HK-2 (cell line): ENCODE results near the gene GPT2.

ENCODE experiments used
- DNase-seq: peaks from one replicate; pipeline ENCODE4 v3.0.0-alpha.2; 2018; ENCODE audit not compliant: unreplicated experiment

The GPT2 gene

DNA sequence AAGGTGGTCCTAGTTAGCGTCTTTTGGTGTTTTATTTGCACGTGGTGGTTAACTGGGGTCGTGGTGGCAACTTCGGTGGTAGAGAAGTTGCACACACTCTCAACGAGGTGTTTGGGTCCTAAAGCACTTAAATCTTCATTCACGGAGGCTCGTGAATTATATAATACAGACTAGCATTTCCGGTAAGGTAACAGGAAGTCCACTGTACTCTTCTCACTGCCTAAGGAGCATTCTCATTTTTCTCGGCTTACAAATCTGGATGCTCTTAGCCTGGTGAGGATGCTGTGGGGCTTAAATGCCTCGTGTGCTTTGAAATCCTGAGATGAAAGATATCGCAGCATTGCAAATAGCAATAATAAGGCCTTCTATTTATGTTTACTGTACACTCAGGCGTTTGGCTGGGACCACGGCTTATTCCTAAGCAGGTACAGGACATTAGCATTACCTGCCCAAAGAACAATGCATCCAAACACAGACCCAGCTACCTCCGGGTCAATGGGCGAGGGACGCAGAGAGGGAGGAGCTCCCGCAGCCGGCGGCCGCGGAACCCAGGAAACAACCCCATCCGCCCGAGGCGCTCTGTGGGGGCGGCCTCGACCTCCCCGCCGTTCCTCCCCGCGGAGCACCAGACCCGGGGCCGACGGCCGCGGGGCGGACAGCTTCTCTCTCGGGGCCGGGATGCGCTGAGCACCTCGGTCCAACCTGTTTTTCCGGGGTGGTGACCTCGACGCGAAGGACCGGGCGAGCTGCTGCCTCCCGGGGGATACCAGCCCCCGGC lies 88.5 kb downstream of the GPT2 start:
- DNase-seq = peak; percentile 38

DNA sequence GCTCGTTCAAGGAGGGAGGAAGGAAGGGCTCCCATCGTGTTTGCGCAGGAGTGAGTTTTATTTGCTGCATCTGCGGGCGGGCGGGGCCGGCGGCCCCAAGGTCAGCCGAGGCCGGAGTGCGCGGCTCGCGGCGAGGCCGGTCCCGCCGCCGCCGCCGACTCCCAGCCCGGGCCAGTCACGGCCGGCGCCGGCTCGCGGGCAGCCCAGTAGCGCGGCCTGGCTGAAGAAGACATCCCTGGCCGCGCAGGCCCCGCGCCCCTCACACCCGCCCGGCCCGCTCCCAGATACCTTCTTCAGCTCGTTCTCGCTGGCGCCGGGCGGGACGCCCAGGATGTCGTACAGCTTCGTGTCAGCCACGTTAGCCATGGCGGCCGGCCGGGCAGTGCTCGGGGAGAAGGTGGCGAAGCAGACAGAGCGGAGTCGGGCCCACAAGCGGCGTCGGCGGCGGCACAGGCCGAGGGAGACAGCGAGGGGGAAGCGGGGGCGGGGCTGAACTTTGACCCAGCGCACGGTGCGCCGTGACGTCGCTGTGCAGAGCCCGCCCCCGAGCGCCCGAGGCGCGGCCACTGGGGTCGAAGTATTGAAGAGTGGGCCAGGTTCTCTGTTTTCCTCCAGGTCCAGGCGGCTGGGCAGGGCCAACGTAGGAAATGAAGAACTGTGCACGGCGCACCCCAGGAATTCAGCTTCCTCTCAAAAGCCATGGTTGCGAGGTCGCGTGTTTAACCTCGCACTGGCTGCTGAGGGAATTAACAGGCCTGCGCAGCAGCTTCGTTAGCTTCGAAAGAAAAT lies 89.2 kb downstream of the GPT2 start, which contains the start of gene DNAJA2:
DNAJA2 (minus strand) TSS at position 468 of the 789 bp plus-strand sequence; CDS start at position 366, 102 bp downstream.
- DNase-seq = peak; percentile 92

DNA sequence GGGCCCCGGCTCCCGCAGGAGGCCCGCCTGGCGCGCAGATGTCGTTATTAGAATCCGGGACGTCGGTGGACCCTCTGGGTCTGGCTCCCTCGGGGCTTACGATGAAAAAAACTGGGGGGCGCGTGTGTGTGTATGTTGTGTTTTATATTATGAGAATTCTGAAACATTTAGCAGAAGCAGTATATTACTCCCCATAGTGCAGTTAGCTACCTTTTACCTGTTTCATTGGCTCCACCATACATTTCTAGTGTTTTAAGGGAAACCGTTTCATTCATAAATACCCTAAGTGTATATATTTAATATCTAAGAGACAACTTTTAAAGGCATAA lies 89.8 kb downstream of the GPT2 start:
- no peak for DNase-seq

DNA sequence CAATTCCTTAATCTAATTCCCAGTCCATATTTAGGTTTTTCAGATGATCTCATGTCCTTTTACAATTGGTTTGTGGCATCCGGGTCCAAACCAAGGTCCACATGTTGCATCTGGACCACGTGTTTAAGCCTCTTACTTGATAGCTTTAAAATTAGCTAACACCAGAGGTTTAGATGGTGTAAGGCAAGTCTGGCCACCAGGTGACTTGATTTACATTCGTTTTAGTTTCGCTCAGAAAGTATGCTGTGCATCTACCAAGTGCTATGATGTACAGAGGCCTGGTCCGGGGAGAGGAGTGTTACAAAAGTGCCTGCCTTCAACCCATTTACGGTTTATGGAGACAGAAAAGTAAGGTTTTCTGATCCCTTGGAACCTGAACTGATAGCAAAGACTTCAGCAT lies 90.2 kb downstream of the GPT2 start:
- DNase-seq = peak; percentile 9

DNA sequence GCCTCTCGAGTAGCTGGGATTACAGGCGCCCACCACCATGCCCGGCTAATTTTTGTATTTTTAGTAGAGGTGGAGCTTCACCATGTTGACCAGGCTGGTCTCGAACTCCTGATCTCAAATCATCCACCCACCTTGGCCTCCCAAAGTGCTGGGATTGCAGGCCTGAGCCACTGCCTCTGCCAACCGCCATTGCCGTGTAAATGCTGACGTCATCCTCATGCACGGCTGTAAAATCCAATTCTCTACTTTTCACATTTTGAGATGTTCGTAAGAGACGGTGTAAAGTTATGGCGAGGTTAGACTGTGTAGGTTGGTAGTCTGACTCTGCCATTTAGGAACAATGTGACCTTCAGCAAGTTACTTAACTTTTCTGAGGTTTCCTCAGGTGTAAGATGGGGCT lies 91.0 kb downstream of the GPT2 start:
- no peak for DNase-seq

DNA sequence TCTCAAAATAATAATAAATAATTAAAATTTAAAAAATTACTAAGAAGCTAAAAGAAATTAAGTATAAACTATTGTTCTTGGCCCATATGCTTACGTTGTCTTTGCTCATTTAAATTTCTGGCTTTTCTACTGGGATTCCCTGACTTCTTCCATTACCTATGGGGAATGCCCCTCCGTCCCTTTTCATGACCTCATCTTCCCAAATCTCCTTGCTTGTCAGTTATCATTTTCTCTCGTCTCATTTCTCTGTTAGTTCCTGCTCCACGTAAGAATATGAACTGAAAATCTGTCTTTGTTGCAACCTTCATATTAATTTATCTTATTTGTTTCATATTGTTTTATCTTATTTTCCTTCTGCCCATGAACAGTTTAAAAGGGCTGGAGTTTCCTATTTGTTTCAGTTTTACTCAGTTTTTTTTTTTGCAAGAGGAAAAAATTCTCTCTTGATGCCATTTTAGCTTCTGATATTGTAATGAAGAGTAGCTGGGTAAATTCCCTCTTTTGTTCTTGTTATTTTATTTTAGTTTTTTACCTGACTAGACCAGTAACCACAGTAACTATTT lies 91.8 kb downstream of the GPT2 start:
- no peak for DNase-seq

DNA sequence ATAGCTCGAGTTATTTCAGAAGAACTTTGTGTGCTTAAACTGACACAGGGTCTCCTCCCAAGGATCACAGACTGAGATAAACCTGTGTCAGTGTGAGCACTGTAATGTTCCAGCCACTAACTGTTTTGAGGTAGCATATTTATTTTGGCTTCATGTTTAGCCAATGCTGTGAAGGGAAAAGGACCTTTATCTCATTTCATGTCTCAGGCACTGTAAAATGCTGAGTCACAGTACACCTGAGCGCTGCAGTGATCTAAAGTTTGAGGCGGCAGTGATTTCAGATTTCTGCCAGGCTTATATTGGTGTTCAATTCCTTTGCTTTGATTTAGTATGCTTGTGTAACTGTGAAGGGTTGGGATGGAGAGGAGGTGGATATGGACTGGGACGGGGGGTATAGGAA lies 92.4 kb downstream of the GPT2 start:
- DNase-seq = no peak
